NOMO-1 (cell line): ENCODE data around the gene MLN.

Experiments used
- DNase-seq, 2 experiments: peaks; one replicate each; lab custom pipeline; 2025; ENCODE audit not compliant: unreplicated experiment in 2 of 2; lab: John Stamatoyannopoulos, UW

The MLN gene

DNA sequence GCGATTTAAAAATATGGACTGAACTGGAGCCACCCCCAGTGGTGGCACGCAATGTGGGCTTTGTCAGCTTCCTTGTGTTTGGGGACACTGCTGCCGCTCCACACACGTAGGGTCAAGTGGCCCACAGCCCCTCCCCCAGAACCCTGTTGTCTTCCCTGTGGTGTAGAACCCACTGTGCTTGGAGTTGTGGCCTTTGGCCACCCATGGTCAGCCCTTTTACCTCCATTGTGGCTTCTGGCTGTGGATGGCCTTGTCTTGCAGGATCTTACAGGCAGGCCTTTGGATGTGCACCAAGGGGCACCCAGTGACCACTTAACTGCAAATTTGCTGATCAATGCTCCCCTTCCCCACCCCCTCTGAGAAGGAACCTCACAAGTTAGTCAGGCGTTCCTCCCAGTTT, 12.9 kb downstream of the MLN start:
- DNase-seq: no peak

- DNase-seq: no peak
Observed at GRCh38 chr6:33790379-33790778, 13.4 kb downstream of the MLN start.

DNA sequence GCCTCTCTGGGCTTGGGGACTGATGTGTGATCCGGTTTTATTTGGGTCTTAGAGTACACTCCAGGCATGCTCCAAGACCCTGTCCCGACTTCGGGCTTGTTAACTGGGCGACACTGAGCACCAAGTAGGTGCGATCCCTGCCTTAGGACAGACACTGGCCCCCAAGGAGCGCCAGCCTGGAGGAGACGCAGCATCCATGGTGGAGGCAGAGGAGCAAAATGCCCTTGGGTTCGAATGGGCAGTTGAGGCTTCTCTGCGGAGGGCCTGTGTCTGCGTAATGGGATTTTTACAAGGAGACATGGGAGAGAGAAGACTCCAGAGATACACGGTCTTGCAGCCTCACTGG, 14.3 kb downstream of the MLN start:
- DNase-seq: no peak

- DNase-seq: peak; percentile 77 to 93
Observed at GRCh38 chr6:33788694-33789549, 14.9 kb downstream of the MLN start, which contains the start of gene LEMD2. TSS of gene LEMD2 (minus strand) at chr6:33789130. CDS start at chr6:33789116, 14 bp downstream.

DNA sequence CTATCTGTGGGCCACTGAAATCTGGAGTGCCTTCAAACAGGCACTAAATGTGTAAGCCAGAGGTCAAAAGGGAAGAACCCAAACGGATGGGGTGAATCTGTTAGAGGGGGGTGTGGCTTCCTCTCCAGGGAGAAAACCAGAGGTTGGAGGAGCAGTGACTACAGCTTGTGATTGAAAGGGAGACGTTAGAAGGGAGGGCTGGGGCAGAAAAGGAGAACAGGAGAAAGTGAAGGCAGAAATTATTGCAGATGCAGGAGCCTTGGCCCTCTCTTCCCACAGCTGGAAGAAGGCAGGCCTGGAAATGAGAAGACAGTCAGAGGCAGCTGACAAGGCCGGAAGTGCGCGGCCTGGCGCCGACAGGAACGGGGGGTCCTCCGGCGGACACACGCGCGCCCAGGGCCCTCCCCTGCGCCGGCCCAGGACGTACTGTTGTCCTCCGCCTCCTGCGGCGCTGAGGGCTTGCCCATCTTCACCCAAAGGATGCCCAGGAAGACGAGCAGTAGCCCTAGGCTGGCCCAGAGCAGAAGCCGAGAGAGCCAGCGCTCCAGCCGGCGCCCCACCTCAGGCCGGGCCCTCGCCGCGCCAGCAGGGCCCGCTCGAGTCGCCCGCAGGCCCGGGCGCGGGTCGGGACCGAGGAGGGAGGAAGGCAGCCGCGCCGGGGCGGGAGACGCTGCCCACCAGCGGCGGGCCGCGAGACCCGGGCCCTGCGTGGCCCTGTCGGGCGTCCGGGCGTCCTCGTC, 15.7 kb downstream of the MLN start:
- peak; percentile 91 to 93 for DNase-seq

DNA sequence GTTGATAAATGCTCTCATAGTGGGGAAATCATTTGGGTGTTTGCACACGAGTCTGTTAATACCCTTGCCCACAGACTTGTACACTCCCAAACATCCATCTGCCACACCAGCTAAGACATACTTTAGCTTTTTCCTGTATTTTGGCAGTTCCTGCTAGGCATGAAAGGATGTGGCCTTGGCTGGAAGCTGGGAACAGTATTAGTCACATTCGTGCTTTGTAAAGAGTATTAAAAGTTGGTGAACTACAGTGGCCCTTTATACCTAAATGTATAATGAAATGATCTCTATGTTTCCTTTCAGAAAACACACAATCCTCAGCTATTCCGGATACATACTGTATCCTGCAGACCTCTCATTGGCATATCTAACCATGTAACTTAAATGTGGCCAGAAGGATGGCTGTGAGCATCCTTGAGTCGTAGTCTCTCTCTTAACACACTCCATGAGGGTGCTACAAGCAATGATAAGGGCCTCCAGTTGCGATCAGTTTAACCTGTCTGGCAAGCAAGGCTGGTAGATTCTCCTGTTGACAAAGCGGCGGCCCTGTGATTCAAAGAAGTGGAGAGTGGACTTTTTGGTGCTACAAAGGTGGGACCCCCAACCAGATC, 16.4 kb downstream of the MLN start:
- no peak for DNase-seq

DNA sequence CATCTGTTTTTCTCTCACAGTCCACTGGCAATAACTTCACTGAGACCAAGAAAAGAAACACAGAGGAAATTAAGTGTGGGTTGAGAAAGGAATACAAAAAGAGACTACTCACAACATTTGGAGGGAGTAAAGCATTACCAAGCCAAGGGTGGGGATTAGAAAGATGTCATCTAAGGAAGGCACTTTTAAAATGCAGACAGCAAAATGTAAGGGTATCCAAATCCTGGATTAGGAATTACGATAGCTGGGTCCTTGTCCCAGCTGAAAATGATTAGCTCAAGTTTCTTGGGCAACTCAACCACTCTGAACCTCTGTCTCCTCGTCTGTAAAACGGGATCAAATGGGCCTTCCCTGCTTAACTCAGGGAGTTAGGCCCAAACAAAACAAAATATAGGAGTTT, 17.1 kb downstream of the MLN start:
- no peak for DNase-seq

GRCh38 chr6:33785778-33786177, 18.0 kb downstream of the MLN start:
- no peak for DNase-seq

DNA sequence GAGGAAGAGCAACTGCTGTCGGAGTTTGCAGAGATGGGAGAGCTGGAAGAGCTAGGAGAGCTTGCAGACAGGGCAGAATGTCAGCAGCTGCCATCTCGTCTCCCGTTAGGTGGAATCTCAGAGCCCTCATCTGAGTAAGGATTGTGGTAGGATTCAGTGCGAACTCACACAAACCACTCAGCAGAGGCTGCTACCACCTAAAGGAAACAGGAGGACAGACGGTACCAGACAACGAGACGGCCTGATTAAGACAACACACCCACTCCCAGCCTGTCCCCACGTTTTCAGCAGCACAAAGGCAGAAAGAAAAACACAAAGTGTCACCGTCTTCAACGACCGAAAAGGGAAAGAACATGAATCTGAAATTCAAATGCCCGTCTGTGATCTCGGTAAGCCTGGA, 19.0 kb downstream of the MLN start:
- DNase-seq: no peak

DNA sequence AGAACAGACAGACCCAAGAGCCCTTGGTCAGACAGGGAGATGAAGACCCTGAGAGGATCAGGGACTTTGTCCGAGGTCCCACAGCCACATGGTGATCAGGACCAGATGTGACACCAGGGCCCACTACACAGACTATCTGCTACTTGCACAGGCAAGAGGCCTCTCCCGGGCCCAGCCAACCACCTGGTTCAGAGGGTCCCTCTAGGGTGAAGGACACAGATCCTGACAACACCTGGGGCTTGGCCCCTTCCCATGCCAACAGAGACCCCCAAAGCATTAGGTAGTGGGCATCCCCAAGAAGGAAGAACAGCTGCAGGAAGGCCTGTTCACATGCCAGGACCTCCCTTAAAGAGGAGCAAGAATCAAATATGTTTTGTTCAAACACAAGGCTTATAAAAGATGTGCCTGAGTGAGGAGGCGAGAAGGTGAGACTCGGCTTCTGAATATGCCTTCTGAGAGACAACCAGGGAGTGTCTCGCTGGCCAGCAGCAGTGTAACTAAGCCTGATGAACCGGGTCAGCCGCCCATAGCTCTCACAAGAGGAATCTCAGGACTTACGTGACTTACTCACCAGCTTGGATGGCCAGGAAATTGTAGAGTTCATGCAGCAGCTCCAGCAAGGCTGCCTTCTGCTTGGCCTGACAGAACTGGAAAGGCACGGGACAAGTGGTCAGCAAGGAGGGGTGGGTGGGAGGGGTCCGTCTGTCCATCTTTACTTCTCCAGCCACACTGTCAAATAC, 19.9 kb downstream of the MLN start:
- no peak for DNase-seq

DNA sequence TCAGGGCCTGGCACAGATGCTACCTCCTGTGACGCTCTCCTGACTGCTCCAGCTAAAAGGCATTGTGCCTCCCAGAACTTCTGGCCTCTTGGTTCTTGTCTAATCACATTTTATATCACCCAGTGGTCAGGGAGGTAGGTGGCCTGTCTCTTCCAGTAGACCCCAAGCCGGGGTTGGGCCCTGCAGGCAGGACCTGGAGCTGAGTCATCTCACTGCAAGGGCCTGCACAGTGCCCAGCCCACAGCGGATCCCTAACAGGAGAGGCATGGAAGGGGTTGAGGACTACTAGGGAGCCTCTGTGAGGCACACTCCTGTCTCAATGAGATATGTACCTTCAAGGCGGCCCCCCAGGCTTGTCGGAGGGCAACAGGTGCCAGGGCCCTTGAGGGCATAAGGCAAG, 21.2 kb downstream of the MLN start:
- DNase-seq: no peak

- no peak for DNase-seq
Observed at GRCh38 chr6:33781131-33781975, 22.4 kb downstream of the MLN start.

GRCh38 chr6:33779895-33780294, 23.9 kb downstream of the MLN start:
- DNase-seq: no peak

DNA sequence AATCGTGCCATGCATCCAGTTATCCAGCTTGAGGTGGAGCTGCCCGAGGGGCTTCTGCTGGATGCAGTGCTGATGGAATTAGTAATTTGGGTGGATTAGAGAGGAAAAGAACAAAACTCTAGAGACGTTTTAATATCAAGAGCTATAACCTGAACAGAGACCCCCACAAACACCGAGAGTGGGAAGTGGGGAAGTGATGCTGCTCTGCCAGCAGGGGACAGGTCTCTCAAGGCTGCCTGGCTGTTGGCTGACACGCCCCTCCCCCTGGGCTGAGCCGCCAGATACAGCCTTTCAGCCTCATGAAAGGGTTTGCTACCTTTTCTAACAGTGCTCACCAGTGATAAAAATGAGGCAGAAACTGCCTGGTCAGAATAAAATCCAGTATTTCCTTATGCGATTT, 24.5 kb downstream of the MLN start:
- no peak for DNase-seq

DNA sequence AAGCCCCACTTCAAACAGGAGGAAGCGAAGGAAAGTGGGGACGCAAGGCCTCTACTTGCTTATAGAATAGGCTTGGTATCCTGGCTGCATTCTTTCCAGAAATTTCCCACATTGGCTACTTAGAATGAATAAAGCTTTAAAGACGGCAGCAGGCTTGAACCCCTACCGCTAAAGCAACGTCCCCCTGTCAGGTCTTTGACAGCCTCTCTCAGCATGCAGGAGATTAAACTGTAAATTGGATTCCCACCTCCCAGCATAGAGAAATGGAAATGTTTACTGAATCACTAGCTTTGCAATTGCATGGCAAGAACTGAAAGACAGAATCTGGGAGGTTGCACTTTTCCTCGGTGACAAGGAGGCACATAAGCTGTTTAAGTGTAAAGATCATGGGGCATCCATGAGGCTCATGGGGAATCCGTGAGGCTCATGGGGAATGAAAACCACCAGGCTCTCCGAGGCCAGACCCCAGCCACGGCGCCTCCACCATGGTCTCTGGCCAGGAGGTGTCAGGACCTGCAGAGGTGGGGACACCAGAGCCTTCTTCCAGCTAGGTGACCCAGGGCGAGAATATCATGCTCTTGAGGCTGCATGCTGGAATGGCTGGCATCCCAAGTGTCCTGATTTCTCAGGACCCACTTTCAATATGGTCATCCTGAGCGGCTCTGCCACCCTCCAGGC, 25.2 kb downstream of the MLN start:
- no peak for DNase-seq

DNA sequence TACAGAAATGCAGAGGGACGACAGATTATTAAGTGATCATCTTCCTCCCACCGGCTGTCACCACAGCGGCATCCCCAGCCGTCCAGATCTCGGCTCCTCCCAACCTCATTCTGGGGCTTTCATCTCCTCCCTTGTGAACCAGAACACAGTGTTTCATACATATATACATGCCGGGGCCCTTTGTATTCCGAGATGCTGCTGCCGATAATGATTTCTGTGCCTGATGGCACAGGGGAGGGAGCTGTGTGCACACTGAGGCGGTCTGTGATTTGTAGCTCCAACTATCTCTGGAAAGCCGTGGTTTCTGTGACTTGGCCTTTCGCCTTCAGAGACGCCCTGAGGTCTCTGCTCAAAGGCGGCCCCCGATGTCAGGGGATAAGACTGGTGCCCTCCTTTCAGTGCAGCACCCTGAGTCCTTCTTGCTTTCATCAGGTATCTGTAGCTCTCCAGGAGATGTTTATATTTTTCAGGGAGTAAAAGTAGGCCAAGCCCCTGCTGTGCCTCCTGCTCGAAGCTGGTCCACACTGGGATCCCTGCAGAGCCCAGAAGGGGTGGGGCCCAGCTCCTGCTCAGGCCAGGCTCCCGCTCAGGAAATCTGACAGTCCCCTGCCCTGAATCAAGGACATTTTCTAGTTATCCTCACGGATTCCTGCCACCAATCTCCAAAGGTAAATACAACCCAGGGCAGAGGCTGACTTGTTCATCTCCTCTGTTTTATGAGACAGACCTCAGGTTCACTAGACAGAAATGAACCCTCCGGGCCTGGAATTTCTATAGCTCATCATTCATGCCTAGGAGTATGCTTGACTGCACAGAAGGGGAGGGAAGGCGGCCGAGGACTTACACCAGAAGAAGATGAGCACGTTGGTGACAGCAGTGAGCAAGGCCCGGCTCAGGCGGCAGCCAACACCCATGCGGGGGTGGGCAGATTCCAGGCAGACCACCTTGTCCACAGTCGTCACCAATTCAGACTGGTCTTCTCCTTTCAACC, 26.1 kb downstream of the MLN start:
- no peak for DNase-seq

DNA sequence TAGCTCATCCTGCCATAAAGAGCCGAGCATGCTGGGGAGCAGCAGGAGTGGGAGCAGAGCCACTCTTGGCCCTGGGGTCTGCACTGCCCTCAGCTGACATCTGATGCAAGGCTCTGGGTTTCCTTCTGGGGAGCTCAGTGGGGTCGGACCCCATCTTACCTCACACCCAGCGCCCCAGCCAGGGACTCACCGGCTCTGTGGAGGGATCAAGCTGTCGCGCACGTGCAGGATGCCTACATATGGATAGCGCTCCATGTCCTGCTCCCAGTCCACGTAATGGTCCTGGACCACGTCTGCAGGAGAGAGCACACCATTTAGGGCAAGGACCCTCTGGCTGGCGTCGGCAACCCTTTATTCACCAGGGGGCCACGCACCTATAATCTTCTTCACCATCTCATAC, 27.0 kb downstream of the MLN start:
- DNase-seq: no peak

GRCh38 chr6:33776186-33776585, 27.6 kb downstream of the MLN start:
- DNase-seq: no peak
